K562 (cell line): ENCODE measurements around the gene UNC5B. TPM values are rescaled to one million over a fixed set of nuclear protein-coding genes. Genes with fewer than 3 reads are reported as not detected.

ENCODE experiments used
- ARID4B ChIP-seq: sonication (generic); formaldehyde crosslinking; IDR thresholded peaks from 2 replicates; pipeline ENCODE4 v1.8.0; 2022; ENCODE audit warnings: mild to moderate bottlenecking, missing genetic modification reagents
- BRD4 ChIP-seq: fragments of 200-600 bp; sonication (generic); IDR thresholded peaks from 2 replicates; pipeline ENCODE4 v1.6.1; 2017; ENCODE audit warnings: inconsistent platforms
- CAMTA2 ChIP-seq: fragments of 250-450 bp; sonication (Bioruptor Pico); conservative IDR thresholded peaks from 2 replicates; pipeline ENCODE4 v1.5.1; 2022
- CBX3 ChIP-seq, 2 experiments: IDR thresholded peaks; 1 replicate in 1 of 2; 2 replicates in 1 of 2; pipeline ENCODE4 v1.6.1; 2012; ENCODE audit warnings: inconsistent platforms in 2 of 2, low read length in 2 of 2, borderline replicate concordance in 1 of 2, control low read depth in 1 of 2
- ESRRB ChIP-seq: fragments of 250-450 bp; sonication (Bioruptor Pico); IDR thresholded peaks from 2 replicates; pipeline ENCODE4 v1.5.0; 2020; ENCODE audit warnings: mild to moderate bottlenecking, moderate library complexity, borderline replicate concordance
- GATAD2A ChIP-seq: fragments of 450-650 bp; IDR thresholded peaks from 2 replicates; pipeline ENCODE4 v1.6.1; 2017
- HEY1 ChIP-seq: fragments of 250-450 bp; sonication (Bioruptor Pico); IDR thresholded peaks from 2 replicates; pipeline ENCODE4 v1.5.0; 2020; ENCODE audit warnings: mild to moderate bottlenecking, moderate library complexity, borderline replicate concordance
- HMGN3 ChIP-seq: IDR thresholded peaks from 2 replicates; pipeline ENCODE4 v1.6.1; 2011; ENCODE audit warnings: borderline replicate concordance, low read depth, mild to moderate bottlenecking, mixed read lengths, low read length; ENCODE audit not compliant: insufficient read length; ENCODE audit errors: extremely low read depth
- KDM2B ChIP-seq: fragments of 250-450 bp; sonication (Bioruptor Pico); IDR thresholded peaks from 2 replicates; pipeline ENCODE4 v1.8.0; 2021; ENCODE audit warnings: mild to moderate bottlenecking, moderate library complexity
- MTA3 ChIP-seq: fragments of 450-650 bp; formaldehyde crosslinking; IDR thresholded peaks from 2 replicates; pipeline ENCODE4 v1.6.1; 2017; ENCODE audit warnings: mild to moderate bottlenecking, borderline replicate concordance
- NFE2 ChIP-seq: IDR thresholded peaks from 2 replicates; pipeline ENCODE4 v1.6.1; 2014; ENCODE audit warnings: antibody characterized with exemption, low read depth
- PYGO2 ChIP-seq: fragments of 450-650 bp; IDR thresholded peaks from 2 replicates; pipeline ENCODE4 v1.6.1; 2016; ENCODE audit warnings: mild to moderate bottlenecking, missing genetic modification characterization, moderate library complexity, missing compliant biosample characterization
- SMAD2 ChIP-seq: fragments of 150-350 bp; IDR thresholded peaks from 2 replicates; pipeline ENCODE4 v1.6.1; 2014; ENCODE audit warnings: low read depth, mild to moderate bottlenecking, low read length
- SREBF2 ChIP-seq: sonication (generic); formaldehyde crosslinking; IDR thresholded peaks from 2 replicates; pipeline ENCODE4 v1.4.0; 2020; ENCODE audit warnings: mild to moderate bottlenecking, missing genetic modification reagents
- STAG1 ChIP-seq: sonication (generic); formaldehyde crosslinking; IDR thresholded peaks from 2 replicates; pipeline ENCODE4 v1.5.0; 2020; ENCODE audit warnings: missing genetic modification reagents, borderline replicate concordance
- SUPT5H ChIP-seq: fragments of 450-650 bp; IDR thresholded peaks from 2 replicates; pipeline ENCODE4 v1.6.1; 2016
- TAF9B ChIP-seq: fragments of 450-650 bp; IDR thresholded peaks from 2 replicates; pipeline ENCODE4 v1.6.1; 2018; ENCODE audit warnings: mild to moderate bottlenecking; ENCODE audit not compliant: partially characterized antibody
- TCF3 ChIP-seq: sonication (generic); formaldehyde crosslinking; IDR thresholded peaks from 2 replicates; pipeline ENCODE4 v1.4.0; 2020; ENCODE audit warnings: mild to moderate bottlenecking, missing genetic modification reagents
- TSHZ1 ChIP-seq: fragments of 250-450 bp; sonication (Bioruptor Pico); IDR thresholded peaks from 2 replicates; pipeline ENCODE4 v1.4.0; 2020; ENCODE audit warnings: mild to moderate bottlenecking, moderate library complexity
- ZFX ChIP-seq: sonication (generic); formaldehyde crosslinking; IDR thresholded peaks from 2 replicates; pipeline ENCODE4 v1.8.0; 2022; ENCODE audit warnings: mild to moderate bottlenecking, missing genetic modification reagents, moderate library complexity
- ZNF146 ChIP-seq: IDR thresholded peaks from one replicate; pipeline ENCODE4 v1.6.1; 2018; ENCODE audit warnings: missing compliant biosample characterization; ENCODE audit not compliant: unreplicated experiment
- ZSCAN32 ChIP-seq: fragments of 450-650 bp; formaldehyde crosslinking; IDR thresholded peaks from 2 replicates; pipeline ENCODE4 v1.4.0; 2020; ENCODE audit warnings: mild to moderate bottlenecking, moderate library complexity
- polyA plus RNA-seq, 8 experiments: library from polyadenylated mRNA; depleted of rRNA in 4 of 8; stranded (reverse) in 5 of 8; unstranded in 3 of 8; fragments of >200 nt; fragmentation: Nextera tagmentation in 2 of 8; fragmentation: Illumina TruSeq in 1 of 8; extraction: Ambion mirVana in 2 of 8; extraction: Trizol in 1 of 8; gene quantifications; 2 replicates each; pipeline versions ENCODE4 v1.2.1 to v1.2.3, GENCODE V29; 2011 to 2014; ENCODE audit warnings: inconsistent platforms in 1 of 8, missing spikeins in 1 of 8
- total RNA-seq, 7 experiments: library from RNA; depleted of rRNA in 6 of 7; stranded (reverse); fragments of >200 nt in 6 of 7; fragmentation: Illumina TruSeq in 2 of 7; extraction: Trizol in 2 of 7; gene quantifications; 2 replicates each; pipeline versions ENCODE4 v1.2.1 to v1.2.3, GENCODE V29; 2011 to 2021; ENCODE audit warnings: low replicate concordance in 1 of 7

Gene UNC5B
- total and polyA plus RNA-seq, 9 of the 15 experiments (the other 6 are each of a cell fraction or from before 2014, with no cell fraction given) = 0.10 to 8.4 (median 2.1) TPM

GRCh38 chr10:71319042-71319799, 106.9 kb downstream of the UNC5B start, which contains the start of gene SLC29A3 (continued):
- TF ChIP-seq TSHZ1 (CRISPR knock-in tag) = no peak
- no peak for TF ChIP-seq HEY1 (CRISPR knock-in tag)
- no peak for TF ChIP-seq CAMTA2 (CRISPR knock-in tag)
- 0 out of 2 replicates have a peak, but pooled peaks have one; percentile 17 for TF ChIP-seq KDM2B (CRISPR knock-in tag)
- no peak for TF ChIP-seq PYGO2 (tag)
- TF ChIP-seq ARID4B = 0 out of 2 replicates have a peak, but pooled peaks have one; percentile 70
- no peak for TF ChIP-seq SREBF2 (CRISPR knock-in tag)
- peak; percentile 88 for TF ChIP-seq STAG1 (CRISPR knock-in tag)
- no peak for TF ChIP-seq ZSCAN32
- TF ChIP-seq SMAD2 = no peak
- TF ChIP-seq TAF9B = no peak
- 0 out of 2 replicates have a peak, but pooled peaks have one; percentile 3 for TF ChIP-seq TCF3 (CRISPR knock-in tag)
- no peak for TF ChIP-seq BRD4
- peak; percentile 16; the same call in 1 of the 2 replicates for TF ChIP-seq NFE2
- peak; percentile 53; the same call in 1 of the 2 replicates for TF ChIP-seq MTA3
- TF ChIP-seq ZFX (CRISPR knock-in tag) = peak; percentile 45; the same call in 1 of the 2 replicates
- peak; percentile 67; the same call in 1 of the 2 replicates for TF ChIP-seq SUPT5H
- TF ChIP-seq GATAD2A = 0 out of 2 replicates have a peak, but pooled peaks have one; percentile 55
- no peak for TF ChIP-seq ZNF146 (CRISPR knock-in tag)
- TF ChIP-seq ESRRB (CRISPR knock-in tag) = no peak
- TF ChIP-seq CBX3 (IDR thresholded peaks at IDR 0.05; ENCODE audit: borderline replicate concordance in 1 of 2, low read length in 2 of 2) = peak in 1 of 2 experiments; percentile 98; a peak in 2 of 3 replicates
- peak; percentile 44 for TF ChIP-seq HMGN3
